WTC11 (cell line): ENCODE data around the gene GATA3. TPM values are rescaled to one million over a fixed set of nuclear protein-coding genes. Genes with fewer than 3 reads are reported as not detected.

ENCODE experiments used
- ATAC-seq: fragments of 200-7000 bp; cut with Tn5 transposase; 2 replicates; pipeline ENCODE4 v1.10.0; 2021; ENCODE audit warnings: mild to moderate bottlenecking, moderate library complexity
- CTCF ChIA-PET: fragments of 300-600 bp; sonication (Branson Sonifier 250); formaldehyde crosslinking; loops from one replicate; lab custom pipeline; 2021; ENCODE audit warnings: antibody characterized with exemption; lab: Charles Lee
- POLR2A ChIA-PET: fragments of 350-600 bp; sonication (Branson Sonifier 250); formaldehyde crosslinking; loops from one replicate; lab custom pipeline; 2021; ENCODE audit warnings: antibody characterized with exemption; lab: Charles Lee
- DNase-seq: peaks from one replicate; pipeline ENCODE4 v3.0.0; 2021; ENCODE audit warnings: low spot score
- H3K27ac Mint-ChIP-seq: 2 replicates; pipeline ENCODE4 v1.8.0; 2021; ENCODE audit warnings: mixed read lengths
- H3K27me3 Mint-ChIP-seq: 2 replicates; pipeline ENCODE4 v1.8.0; 2021; ENCODE audit warnings: low read depth, mild to moderate bottlenecking, moderate library complexity, mixed read lengths
- H3K36me3 Mint-ChIP-seq: 2 replicates; pipeline ENCODE4 v1.8.0; 2021; ENCODE audit warnings: mixed read lengths
- H3K4me1 Mint-ChIP-seq: 2 replicates; pipeline ENCODE4 v1.8.0; 2022; ENCODE audit warnings: mixed read lengths
- H3K4me3 Mint-ChIP-seq: 2 replicates; pipeline ENCODE4 v1.8.0; 2021; ENCODE audit warnings: mild to moderate bottlenecking, moderate library complexity, mixed read lengths
- H3K9me3 Mint-ChIP-seq: 2 replicates; pipeline ENCODE4 v1.8.0; 2021; ENCODE audit warnings: mixed read lengths
- ATF1 ChIP-seq: sonication (generic); formaldehyde crosslinking; IDR thresholded peaks from 2 replicates; pipeline ENCODE4 v1.8.1; 2023; ENCODE audit warnings: mild to moderate bottlenecking, moderate library complexity, missing genetic modification reagents
- CBFB ChIP-seq: sonication (generic); formaldehyde crosslinking; IDR thresholded peaks from 2 replicates; pipeline ENCODE4 v1.8.1; 2022; ENCODE audit warnings: mild to moderate bottlenecking, low read depth, missing genetic modification reagents
- CREM ChIP-seq: sonication (generic); formaldehyde crosslinking; IDR thresholded peaks from 2 replicates; pipeline ENCODE4 v1.8.1; 2022; ENCODE audit warnings: mild to moderate bottlenecking, missing genetic modification reagents, moderate library complexity
- ERG ChIP-seq: fragments of 250-450 bp; sonication (Bioruptor Pico); IDR thresholded peaks from 2 replicates; pipeline ENCODE4 v1.8.0; 2021; ENCODE audit warnings: mild to moderate bottlenecking
- FOXJ3 ChIP-seq: sonication (generic); formaldehyde crosslinking; IDR thresholded peaks from 2 replicates; pipeline ENCODE4 v1.9.0; 2021; ENCODE audit warnings: missing genetic modification reagents, mild to moderate bottlenecking, borderline replicate concordance
- GTF2I ChIP-seq: fragments of 250-450 bp; sonication (Bioruptor Pico); conservative IDR thresholded peaks from 2 replicates; pipeline ENCODE4 v1.4.0; 2021; ENCODE audit warnings: mild to moderate bottlenecking
- IRF2 ChIP-seq: sonication (generic); formaldehyde crosslinking; IDR thresholded peaks from 2 replicates; pipeline ENCODE4 v1.8.0; 2022; ENCODE audit warnings: low read depth, missing genetic modification reagents, borderline replicate concordance
- JAZF1 ChIP-seq: fragments of 250-450 bp; sonication (Bioruptor Pico); IDR thresholded peaks from 2 replicates; pipeline ENCODE4 v1.9.0; 2021; ENCODE audit warnings: moderate library complexity, mild to moderate bottlenecking, inconsistent platforms
- JUN ChIP-seq: sonication (generic); formaldehyde crosslinking; IDR thresholded peaks from 2 replicates; pipeline ENCODE4 v1.8.0; 2023; ENCODE audit warnings: mild to moderate bottlenecking, missing genetic modification reagents
- MLX ChIP-seq: sonication (generic); formaldehyde crosslinking; IDR thresholded peaks from 2 replicates; pipeline ENCODE4 v1.8.1; 2023; ENCODE audit warnings: mild to moderate bottlenecking, missing genetic modification reagents, moderate library complexity
- NFATC4 ChIP-seq: fragments of 250-450 bp; sonication (Bioruptor Pico); IDR thresholded peaks from 2 replicates; pipeline ENCODE4 v1.9.0; 2021; ENCODE audit warnings: mild to moderate bottlenecking
- NR2C2 ChIP-seq: sonication (generic); formaldehyde crosslinking; IDR thresholded peaks from 2 replicates; pipeline ENCODE4 v1.8.0; 2022; ENCODE audit warnings: mild to moderate bottlenecking, missing genetic modification reagents
- PRRX2 ChIP-seq: fragments of 250-450 bp; sonication (Bioruptor Pico); IDR thresholded peaks from 2 replicates; pipeline ENCODE4 v1.8.0; 2021; ENCODE audit warnings: mild to moderate bottlenecking
- RELA ChIP-seq: sonication (generic); formaldehyde crosslinking; IDR thresholded peaks from 2 replicates; pipeline ENCODE4 v1.8.1; 2022; ENCODE audit warnings: missing genetic modification reagents, mild to moderate bottlenecking, borderline replicate concordance
- TCF7 ChIP-seq: sonication (generic); formaldehyde crosslinking; IDR thresholded peaks from 2 replicates; pipeline ENCODE4 v1.8.0; 2022; ENCODE audit warnings: mild to moderate bottlenecking, low read depth, missing genetic modification reagents, moderate library complexity
- ZNF121 ChIP-seq: sonication (generic); formaldehyde crosslinking; IDR thresholded peaks from 2 replicates; pipeline ENCODE4 v1.8.0; 2023; ENCODE audit warnings: missing genetic modification reagents
- ZNF138 ChIP-seq: sonication (generic); formaldehyde crosslinking; conservative IDR thresholded peaks from 2 replicates; pipeline ENCODE4 v1.8.1; 2022; ENCODE audit warnings: mild to moderate bottlenecking, moderate library complexity, missing genetic modification reagents
- ZNF232 ChIP-seq: sonication (generic); formaldehyde crosslinking; IDR thresholded peaks from 2 replicates; pipeline ENCODE4 v1.8.0; 2022; ENCODE audit warnings: mild to moderate bottlenecking, missing genetic modification reagents
- ZNF423 ChIP-seq: fragments of 250-450 bp; sonication (Bioruptor Pico); IDR thresholded peaks from 2 replicates; pipeline ENCODE4 v2.1.2; 2022; ENCODE audit warnings: mild to moderate bottlenecking, moderate library complexity
- ZSCAN18 ChIP-seq: fragments of 250-450 bp; sonication (Bioruptor Pico); IDR thresholded peaks from 2 replicates; pipeline ENCODE4 v2.1.2; 2022; ENCODE audit warnings: mild to moderate bottlenecking, moderate library complexity
- total RNA-seq: library from RNA; stranded (reverse); gene quantifications from 3 replicates; pipeline ENCODE4 v1.2.3, GENCODE V29; 2021
- TF ChIP-seq, protein P1 (sequence below): fragments of 250-450 bp; sonication (Bioruptor Pico); IDR thresholded peaks from 2 replicates; pipeline ENCODE4 v1.9.0; 2021; ENCODE audit warnings: moderate library complexity, mild to moderate bottlenecking, inconsistent platforms, borderline replicate concordance
- TF ChIP-seq, protein P2 (sequence below): sonication (generic); formaldehyde crosslinking; conservative IDR thresholded peaks from 2 replicates; pipeline ENCODE4 v1.8.1; 2022; ENCODE audit warnings: mild to moderate bottlenecking, missing genetic modification reagents
- TF ChIP-seq, protein P3 (sequence below): fragments of 250-450 bp; sonication (Bioruptor Pico); IDR thresholded peaks from 2 replicates; pipeline ENCODE4 v1.9.0; 2021; ENCODE audit warnings: mild to moderate bottlenecking
- TF ChIP-seq, protein P4 (sequence below): sonication (generic); formaldehyde crosslinking; IDR thresholded peaks from 2 replicates; pipeline ENCODE4 v1.8.1; 2023; ENCODE audit warnings: mild to moderate bottlenecking, missing genetic modification reagents, borderline replicate concordance
- TF ChIP-seq, protein P5 (sequence below): sonication (generic); formaldehyde crosslinking; IDR thresholded peaks from 2 replicates; pipeline ENCODE4 v1.8.0; 2022; ENCODE audit warnings: mild to moderate bottlenecking, missing genetic modification reagents
- TF ChIP-seq, protein P6 (sequence below): sonication (generic); formaldehyde crosslinking; IDR thresholded peaks from 2 replicates; pipeline ENCODE4 v1.8.1; 2022; ENCODE audit warnings: mild to moderate bottlenecking, moderate library complexity, missing genetic modification reagents

The GATA3 gene
- total RNA-seq, 1 experiment from 2014 or later: 0.72 TPM

GRCh38 chr10:8079126-8079525, 24.6 kb downstream of the GATA3 start (continued):
- TF ChIP-seq ERG (CRISPR knock-in tag) (no peak), ZSCAN18 (CRISPR knock-in tag) (no peak), ZNF138 (CRISPR knock-in tag) (no peak), GTF2I (CRISPR knock-in tag) (no peak), CBFB (CRISPR knock-in tag) (no peak)
- TF ChIP-seq, protein P1, sequence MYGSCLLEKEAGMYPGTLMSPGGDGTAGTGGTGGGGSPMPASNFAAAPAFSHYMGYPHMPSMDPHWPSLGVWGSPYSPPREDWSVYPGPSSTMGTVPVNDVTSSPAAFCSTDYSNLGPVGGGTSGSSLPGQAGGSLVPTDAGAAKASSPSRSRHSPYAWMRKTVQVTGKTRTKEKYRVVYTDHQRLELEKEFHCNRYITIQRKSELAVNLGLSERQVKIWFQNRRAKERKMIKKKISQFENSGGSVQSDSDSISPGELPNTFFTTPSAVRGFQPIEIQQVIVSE: no peak
- TF ChIP-seq, protein P2, sequence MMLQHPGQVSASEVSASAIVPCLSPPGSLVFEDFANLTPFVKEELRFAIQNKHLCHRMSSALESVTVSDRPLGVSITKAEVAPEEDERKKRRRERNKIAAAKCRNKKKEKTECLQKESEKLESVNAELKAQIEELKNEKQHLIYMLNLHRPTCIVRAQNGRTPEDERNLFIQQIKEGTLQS (CRISPR knock-in tag): no peak
- TF ChIP-seq, protein P3, sequence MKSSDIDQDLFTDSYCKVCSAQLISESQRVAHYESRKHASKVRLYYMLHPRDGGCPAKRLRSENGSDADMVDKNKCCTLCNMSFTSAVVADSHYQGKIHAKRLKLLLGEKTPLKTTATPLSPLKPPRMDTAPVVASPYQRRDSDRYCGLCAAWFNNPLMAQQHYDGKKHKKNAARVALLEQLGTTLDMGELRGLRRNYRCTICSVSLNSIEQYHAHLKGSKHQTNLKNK (CRISPR knock-in tag): no peak

DNA sequence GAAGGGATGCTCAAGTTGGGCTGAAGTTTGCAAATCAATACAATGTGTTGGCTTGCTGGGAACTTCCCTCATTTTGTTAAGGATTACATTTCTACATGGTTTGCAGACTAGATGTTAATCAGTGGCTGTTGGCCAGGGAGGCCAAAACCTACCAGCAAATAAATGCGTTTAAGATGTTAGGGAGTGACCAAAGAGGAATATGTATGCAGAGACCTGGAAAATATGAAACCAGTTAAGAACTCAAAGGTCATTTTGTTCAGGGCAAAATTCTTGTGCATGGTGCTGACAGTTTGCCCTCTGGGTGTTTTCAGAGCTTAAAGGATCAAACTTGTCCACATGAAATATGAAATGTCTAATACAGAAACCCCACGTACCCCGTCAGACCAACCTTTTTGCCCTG, 30.3 kb downstream of the GATA3 start:
- ChIA-PET CTCF (no interaction called here), POLR2A (no interaction called here)
- ATAC-seq: no peak
- no peaks in the 10 kb centered on the region; the same call in 1 of the 2 replicates for H3K27me3 Mint-ChIP-seq
- no peak for DNase-seq
- no peak overlapping the region for H3K27ac Mint-ChIP-seq
- TF ChIP-seq ZNF423 (no peak), GTF2I (CRISPR knock-in tag) (no peak), JUN (CRISPR knock-in tag) (no peak), FOXJ3 (CRISPR knock-in tag) (no peak), ATF1 (CRISPR knock-in tag) (no peak), NR2C2 (CRISPR knock-in tag) (no peak), MLX (CRISPR knock-in tag) (no peak), CREM (no peak), NFATC4 (no peak), IRF2 (CRISPR knock-in tag) (no peak), ZNF121 (CRISPR knock-in tag) (no peak), JAZF1 (CRISPR knock-in tag) (no peak), TCF7 (CRISPR knock-in tag) (no peak), RELA (CRISPR knock-in tag) (no peak), PRRX2 (CRISPR knock-in tag) (no peak), ZNF232 (no peak)
- TF ChIP-seq, protein P4, sequence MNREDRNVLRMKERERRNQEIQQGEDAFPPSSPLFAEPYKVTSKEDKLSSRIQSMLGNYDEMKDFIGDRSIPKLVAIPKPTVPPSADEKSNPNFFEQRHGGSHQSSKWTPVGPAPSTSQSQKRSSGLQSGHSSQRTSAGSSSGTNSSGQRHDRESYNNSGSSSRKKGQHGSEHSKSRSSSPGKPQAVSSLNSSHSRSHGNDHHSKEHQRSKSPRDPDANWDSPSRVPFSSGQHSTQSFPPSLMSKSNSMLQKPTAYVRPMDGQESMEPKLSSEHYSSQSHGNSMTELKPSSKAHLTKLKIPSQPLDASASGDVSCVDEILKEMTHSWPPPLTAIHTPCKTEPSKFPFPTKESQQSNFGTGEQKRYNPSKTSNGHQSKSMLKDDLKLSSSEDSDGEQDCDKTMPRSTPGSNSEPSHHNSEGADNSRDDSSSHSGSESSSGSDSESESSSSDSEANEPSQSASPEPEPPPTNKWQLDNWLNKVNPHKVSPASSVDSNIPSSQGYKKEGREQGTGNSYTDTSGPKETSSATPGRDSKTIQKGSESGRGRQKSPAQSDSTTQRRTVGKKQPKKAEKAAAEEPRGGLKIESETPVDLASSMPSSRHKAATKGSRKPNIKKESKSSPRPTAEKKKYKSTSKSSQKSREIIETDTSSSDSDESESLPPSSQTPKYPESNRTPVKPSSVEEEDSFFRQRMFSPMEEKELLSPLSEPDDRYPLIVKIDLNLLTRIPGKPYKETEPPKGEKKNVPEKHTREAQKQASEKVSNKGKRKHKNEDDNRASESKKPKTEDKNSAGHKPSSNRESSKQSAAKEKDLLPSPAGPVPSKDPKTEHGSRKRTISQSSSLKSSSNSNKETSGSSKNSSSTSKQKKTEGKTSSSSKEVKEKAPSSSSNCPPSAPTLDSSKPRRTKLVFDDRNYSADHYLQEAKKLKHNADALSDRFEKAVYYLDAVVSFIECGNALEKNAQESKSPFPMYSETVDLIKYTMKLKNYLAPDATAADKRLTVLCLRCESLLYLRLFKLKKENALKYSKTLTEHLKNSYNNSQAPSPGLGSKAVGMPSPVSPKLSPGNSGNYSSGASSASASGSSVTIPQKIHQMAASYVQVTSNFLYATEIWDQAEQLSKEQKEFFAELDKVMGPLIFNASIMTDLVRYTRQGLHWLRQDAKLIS (CRISPR knock-in tag): no peak
- TF ChIP-seq, protein P5, sequence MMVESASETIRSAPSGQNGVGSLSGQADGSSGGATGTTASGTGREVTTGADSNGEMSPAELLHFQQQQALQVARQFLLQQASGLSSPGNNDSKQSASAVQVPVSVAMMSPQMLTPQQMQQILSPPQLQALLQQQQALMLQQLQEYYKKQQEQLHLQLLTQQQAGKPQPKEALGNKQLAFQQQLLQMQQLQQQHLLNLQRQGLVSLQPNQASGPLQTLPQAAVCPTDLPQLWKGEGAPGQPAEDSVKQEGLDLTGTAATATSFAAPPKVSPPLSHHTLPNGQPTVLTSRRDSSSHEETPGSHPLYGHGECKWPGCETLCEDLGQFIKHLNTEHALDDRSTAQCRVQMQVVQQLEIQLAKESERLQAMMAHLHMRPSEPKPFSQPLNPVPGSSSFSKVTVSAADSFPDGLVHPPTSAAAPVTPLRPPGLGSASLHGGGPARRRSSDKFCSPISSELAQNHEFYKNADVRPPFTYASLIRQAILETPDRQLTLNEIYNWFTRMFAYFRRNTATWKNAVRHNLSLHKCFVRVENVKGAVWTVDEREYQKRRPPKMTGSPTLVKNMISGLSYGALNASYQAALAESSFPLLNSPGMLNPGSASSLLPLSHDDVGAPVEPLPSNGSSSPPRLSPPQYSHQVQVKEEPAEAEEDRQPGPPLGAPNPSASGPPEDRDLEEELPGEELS (CRISPR knock-in tag): no peak
- TF ChIP-seq, protein P6, sequence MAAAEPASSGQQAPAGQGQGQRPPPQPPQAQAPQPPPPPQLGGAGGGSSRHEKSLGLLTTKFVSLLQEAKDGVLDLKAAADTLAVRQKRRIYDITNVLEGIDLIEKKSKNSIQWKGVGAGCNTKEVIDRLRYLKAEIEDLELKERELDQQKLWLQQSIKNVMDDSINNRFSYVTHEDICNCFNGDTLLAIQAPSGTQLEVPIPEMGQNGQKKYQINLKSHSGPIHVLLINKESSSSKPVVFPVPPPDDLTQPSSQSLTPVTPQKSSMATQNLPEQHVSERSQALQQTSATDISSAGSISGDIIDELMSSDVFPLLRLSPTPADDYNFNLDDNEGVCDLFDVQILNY (CRISPR knock-in tag): no peak
- TF ChIP-seq, protein P3 (CRISPR knock-in tag): no peak
- TF ChIP-seq, all 79 proteins: peak for 0
- Mint-ChIP-seq H3K4me1 (peaks cover 12% of the 10 kb centered on the region), H3K4me3 (no peak overlapping the region), H3K9me3 (no peaks in the 10 kb centered on the region), H3K36me3 (no peaks in the 10 kb centered on the region)
